Tibial nerve (tissue), 4 donors: ENCODE results near the gene LYPD1.

Source experiments
- CTCF ChIP-seq, 5 experiments: fragments of 200-600 bp in 3 of 5; fragments of 450-650 bp in 2 of 5; sonication (generic) in 3 of 5; IDR thresholded peaks; one replicate each; pipeline ENCODE4 v1.5.1; 2016 to 2019; ENCODE audit warnings: antibody characterized with exemption in 5 of 5, mild to moderate bottlenecking in 3 of 5, moderate library complexity in 2 of 5
- EP300 ChIP-seq, 2 donors: sonication (generic); formaldehyde crosslinking; IDR thresholded peaks; one replicate each; pipeline ENCODE4 v1.6.1; 2017; ENCODE audit warnings: antibody characterized with exemption in 2 of 2, mild to moderate bottlenecking in 1 of 2
- POLR2A ChIP-seq, 2 donors: fragments of 450-650 bp; IDR thresholded peaks; one replicate each; pipeline ENCODE4 v1.6.1; 2017; ENCODE audit warnings: antibody characterized with exemption in 2 of 2, mild to moderate bottlenecking in 2 of 2, moderate library complexity in 2 of 2

GRCh38 chr2:132656266-132656975 is 13.6 kb downstream of the LYPD1 start:
- TF ChIP-seq POLR2A (IDR thresholded peaks at IDR 0.05) (no peak), CTCF (IDR thresholded peaks at IDR 0.05) (no peak), EP300 (IDR thresholded peaks at IDR 0.05) (peak in 1 of 2 donors; percentile 30)
